NCI-H2196 (cell line): Measurements from ENCODE around the gene CASZ1.

ENCODE experiments used
- DNase-seq: peaks from one replicate; lab custom pipeline; 2025; ENCODE audit not compliant: unreplicated experiment; lab: John Stamatoyannopoulos, UW

The CASZ1 gene

GRCh38 chr1:10754568-10755329 is 41.7 kb downstream of the CASZ1 start:
- DNase-seq: no peak

DNA sequence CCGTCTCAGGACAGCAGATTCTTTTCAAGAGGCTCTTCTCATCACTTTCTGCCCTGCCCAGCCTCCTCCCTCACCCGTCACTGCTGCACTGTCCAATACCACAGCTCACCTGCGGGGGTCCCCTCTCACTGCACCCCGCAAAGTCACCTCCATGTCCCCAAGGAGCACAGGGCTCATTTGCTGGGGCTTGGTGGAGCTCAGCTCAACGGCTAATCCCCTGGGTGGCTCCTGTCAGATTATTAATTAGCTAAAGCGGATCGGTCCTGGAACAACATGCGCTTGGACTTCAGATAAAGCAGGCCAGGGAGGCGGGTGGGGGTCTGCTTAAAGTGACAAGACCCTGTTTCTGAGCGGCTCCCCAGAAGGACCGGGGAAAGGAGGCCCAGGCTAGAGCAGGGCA is 43.1 kb downstream of the CASZ1 start:
- no peak for DNase-seq

DNA sequence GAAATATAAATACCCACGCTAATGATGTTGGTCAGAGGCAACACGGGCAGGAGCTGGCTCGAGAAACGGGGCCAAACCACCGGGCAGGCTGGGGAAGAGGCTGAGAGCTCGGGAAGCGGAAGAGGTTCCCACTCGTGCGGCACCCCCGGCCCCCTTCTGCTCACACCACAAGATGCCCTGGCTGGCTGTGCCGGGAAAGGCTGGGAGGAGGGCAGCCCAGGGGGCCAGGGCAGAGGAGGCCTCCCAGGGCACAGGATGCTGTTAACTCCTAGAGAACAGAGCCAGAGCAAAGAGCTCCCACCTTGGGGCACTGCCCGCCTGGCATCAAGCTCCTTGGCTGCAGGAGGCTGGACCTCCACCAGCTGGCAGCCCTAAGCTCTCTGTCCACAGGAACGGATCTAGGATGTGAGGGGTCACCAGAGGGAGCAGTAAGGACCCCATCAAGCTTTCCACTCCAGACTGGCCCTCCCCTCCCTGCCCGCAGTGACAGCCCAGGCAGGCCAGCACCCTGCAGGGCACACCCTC is 44.8 kb downstream of the CASZ1 start:
- no peak for DNase-seq

- no peak for DNase-seq
Measured at GRCh38 chr1:10751160-10751559, 45.3 kb downstream of the CASZ1 start.

- no peak for DNase-seq
Measured at GRCh38 chr1:10745886-10746455, 50.5 kb downstream of the CASZ1 start.

- DNase-seq: no peak
Measured at GRCh38 chr1:10745383-10745782, 51.1 kb downstream of the CASZ1 start.

- no peak for DNase-seq
Measured at GRCh38 chr1:10744654-10745238, 51.7 kb downstream of the CASZ1 start.

DNA sequence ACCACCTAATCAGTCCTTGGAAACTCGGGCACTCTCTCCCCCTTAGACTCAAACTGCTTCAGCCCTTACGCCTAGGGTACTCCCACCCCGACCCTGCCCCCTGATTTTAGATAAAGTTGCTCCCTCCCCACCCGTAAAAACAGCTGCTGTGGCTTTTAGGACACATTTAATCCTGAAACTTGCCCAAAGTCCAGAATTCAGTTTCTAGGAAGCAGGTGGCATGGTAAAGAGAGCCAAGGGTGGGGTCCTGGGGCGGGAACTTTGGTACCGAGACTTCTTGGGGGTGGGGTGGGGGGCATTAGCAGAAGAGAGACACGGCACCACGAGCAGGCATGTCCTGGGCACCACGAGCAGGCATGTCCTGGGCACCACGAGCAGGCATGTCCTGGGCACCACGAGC is 52.4 kb downstream of the CASZ1 start:
- DNase-seq: no peak

- no peak for DNase-seq
Measured at GRCh38 chr1:10741696-10742095, 54.8 kb downstream of the CASZ1 start.

- no peak for DNase-seq
Measured at GRCh38 chr1:10740123-10740522, 56.3 kb downstream of the CASZ1 start.

DNA sequence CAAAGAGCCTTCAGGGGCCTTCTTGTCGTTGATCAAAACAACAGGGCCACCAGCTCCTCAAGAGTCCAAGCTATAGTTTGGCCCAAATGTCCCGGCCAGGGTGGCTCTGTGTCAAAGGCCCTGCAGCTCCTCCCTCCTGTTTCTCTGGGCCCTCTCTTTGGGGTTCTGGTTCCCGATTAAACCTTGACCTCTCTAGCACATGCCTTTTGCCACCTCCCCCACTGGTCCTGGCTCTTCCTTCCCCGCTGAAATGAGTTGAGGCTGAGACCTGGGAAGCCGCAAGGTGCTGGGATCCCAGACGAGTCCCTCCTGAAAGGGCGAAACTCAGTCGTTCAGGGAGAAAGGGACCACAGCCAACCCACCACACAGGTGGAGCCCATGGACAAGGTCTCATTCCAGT is 56.9 kb downstream of the CASZ1 start:
- no peak for DNase-seq

DNA sequence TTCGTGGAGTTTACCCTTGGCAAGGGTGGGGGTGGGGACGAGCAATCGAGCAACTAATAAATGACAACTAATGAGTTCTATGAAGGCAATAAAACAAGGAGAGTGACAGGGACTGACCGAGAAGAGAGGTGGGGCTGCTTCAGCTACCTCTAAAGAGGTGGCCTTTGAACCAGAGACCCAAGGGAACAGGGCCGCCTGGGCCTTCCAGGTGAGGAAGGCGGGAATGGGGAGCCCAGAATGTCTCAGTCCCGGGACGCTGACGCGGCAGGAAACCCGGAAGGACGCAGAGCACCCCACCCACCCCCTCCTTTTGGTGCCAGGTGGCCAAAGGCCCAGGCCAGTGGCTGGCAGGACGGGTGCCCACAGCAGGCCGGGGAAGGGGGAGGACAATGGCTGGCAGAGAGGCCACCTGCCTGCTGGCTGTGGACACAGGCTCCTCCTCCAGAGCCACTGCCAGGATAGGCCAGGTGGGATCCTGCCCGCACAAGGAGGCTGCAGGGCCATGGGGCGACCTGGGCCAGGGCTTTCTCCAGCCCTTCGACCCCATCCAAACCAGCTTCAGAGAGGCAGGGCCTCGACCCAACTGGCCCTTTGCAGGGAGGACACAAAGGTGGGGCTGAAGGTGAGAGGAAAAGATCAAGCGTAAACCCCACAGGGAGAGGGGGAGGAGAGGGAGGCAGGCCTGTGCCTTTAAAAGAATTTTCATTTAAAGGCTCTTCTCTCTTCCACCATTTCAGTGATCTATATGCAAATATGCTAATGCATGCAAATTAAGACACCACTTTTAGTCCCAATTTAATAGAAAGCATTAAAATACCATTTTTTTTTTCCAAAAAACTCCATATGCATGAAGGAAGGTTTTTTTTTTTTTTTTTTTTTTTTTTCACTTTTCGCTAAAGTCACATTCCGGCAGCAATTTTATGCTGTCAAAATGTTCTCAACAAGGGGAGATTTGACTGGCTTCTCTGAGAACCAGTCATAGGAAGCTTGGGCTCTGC is 58.1 kb downstream of the CASZ1 start:
- DNase-seq: peak; percentile 70

GRCh38 chr1:10737651-10738050 is 58.8 kb downstream of the CASZ1 start:
- DNase-seq: no peak

DNA sequence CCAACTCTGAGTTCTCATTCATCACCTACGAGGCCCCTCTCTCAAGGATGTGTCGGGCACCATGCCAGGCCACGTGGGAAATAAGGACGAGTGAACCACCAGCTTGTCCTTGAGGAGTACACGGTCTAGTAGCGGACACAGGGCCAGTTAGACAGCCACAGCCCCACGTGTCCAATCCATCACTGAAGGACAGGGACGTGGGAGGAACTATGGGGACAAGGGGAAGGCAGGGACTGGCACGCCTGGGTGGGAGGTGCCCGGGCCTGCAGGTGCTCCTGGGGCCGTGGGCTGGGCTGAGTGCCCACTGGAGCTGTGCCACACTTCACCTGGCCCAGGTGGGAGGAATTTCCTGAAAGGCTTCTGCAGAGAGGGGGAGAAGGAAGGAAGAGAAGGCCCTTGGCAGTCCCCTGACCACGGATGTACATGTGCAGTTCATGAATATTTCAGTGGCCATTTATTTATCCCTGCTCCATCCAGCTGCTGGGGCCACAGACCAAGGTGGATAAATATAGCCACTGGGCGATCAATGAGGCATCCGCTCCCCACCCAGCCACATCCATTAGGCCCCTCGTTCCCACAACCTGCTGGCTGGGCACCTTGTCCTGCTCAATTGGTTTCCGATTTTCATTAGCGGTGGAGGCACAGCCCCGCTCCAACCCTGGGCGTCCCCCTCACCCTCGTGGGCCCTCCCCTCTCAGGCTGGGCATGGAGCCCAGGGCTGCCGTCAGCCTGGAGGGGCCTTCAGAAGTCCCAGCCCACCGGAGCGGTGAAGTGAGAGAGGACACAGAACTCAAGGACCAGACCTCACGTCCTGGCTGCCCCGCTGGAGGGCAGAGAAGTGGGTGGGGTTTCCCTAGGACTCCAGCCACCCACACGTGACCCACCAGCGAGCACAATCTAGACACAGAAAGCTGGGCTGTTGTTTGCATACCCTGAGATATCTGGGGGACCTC is 59.5 kb downstream of the CASZ1 start:
- DNase-seq: peak; percentile 51

- no peak for DNase-seq
Measured at GRCh38 chr1:10735563-10736305, 60.7 kb downstream of the CASZ1 start.

DNA sequence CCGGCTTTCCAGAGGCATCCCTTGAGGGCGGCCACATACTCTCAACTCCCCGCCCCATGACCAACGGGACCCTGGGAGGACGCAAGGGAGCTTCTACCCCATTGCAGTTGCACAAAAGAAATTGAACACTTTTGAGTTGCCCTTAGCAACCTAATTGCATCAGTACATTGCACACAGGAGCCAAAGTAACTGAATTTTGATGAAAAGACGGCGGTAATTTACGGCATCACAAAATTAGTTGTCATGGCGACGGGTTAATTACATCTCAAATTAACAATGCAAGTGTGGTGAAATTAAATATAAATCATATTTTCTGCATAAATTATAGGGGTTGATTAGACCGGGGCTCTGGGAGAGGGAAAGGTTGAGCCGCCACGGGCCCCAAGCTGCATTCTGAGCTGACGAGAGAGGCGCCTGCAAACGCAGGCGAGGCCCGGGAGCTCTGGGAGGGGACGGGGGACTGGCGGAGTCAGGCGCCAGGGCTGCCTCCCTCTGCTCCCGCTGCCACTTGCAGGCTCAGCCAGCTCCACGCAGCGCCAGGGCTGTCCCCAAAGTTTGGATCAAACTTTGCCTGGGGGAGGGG is 61.4 kb downstream of the CASZ1 start:
- DNase-seq: no peak

- DNase-seq: no peak
Measured at GRCh38 chr1:10734375-10734774, 62.1 kb downstream of the CASZ1 start.

DNA sequence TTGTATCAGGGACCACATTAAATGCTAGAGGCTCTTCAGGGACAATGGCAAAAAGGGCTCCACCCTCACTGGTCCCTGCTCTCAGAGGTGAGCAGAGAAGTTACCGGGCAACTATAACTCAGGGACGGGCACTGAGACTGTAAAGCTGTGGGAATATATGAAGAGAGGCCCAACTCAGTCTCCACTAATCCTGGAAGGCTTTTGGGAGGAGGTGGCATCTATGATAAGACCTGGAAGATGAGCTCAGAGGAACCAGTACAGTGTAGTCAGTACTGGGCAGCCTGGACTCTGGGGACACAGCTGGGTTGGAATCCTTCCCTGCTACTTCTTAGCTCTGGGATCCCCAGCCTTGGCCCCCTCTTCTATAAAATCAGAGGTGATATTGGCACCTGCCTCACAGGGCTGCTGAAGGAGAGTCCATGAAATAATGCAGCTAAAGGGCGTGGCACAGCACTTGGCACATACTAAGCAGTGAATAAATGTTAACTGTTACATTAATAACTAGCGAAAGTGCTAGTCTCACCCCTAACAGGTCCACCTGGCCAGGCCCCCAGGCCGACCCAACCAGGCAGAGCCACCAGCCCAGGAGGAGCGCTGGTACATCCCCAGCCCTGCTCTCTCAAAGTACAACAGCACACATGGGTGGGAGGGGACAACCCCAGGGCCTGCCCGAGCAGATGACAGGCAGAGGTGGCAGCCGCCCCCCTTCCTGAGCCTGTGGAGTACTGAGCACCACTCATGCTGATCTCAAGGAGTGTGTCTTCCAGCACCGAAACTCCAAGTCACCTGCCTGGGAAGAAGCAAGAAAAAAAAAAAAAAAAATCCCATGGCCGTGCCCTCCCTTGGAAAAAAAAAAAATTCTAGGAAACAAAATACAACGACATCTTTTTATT is 62.7 kb downstream of the CASZ1 start:
- no peak for DNase-seq
